Astrocyte (in vitro differentiated cells and primary cell): Measurements from ENCODE around the gene ZC3H7A. TPM values are rescaled to one million over a fixed set of nuclear protein-coding genes. Genes with fewer than 3 reads are reported as not detected.
A peak's percentile ranks its signal among the peaks of the same experiment; 100 is the strongest.

ENCODE experiments used
- DNase-seq: peaks from one replicate; pipeline ENCODE4 v3.0.0-alpha.2; 2010; ENCODE audit warnings: low read depth
- FAIRE-seq: peaks from 2 replicates; lab custom pipeline; 2011; peaks lifted over from hg19 to GRCh38; lab: Jason Lieb, UNC
- H2AFZ ChIP-seq: 2 replicates; pipeline ENCODE4 v1.6.0; 2012; ENCODE audit warnings: low read depth, low read length, inconsistent platforms
- H3K27ac ChIP-seq: 2 replicates; pipeline ENCODE4 v1.5.1; 2011; ENCODE audit warnings: low read depth, low read length, inconsistent platforms
- H3K27me3 ChIP-seq: 2 replicates; pipeline ENCODE4 v1.6.0; 2011; ENCODE audit warnings: low read length, inconsistent platforms; ENCODE audit not compliant: insufficient read depth
- H3K36me3 ChIP-seq: 2 replicates; pipeline ENCODE4 v1.5.1; 2011; ENCODE audit warnings: low read length, inconsistent platforms; ENCODE audit not compliant: insufficient read depth
- H3K4me1 ChIP-seq: 2 replicates; pipeline ENCODE4 v1.5.1; 2011; ENCODE audit warnings: low read length, inconsistent platforms; ENCODE audit not compliant: insufficient read depth
- H3K4me2 ChIP-seq: 2 replicates; pipeline ENCODE4 v1.6.0; 2012; ENCODE audit warnings: low read length, inconsistent platforms
- H3K4me3 ChIP-seq: 2 replicates; pipeline ENCODE4 v1.5.1; 2011; ENCODE audit warnings: low read depth, mild to moderate bottlenecking, low read length, inconsistent platforms; ENCODE audit not compliant: insufficient read depth
- H3K79me2 ChIP-seq: 2 replicates; pipeline ENCODE4 v1.6.0; 2012; ENCODE audit warnings: mild to moderate bottlenecking, low read length, inconsistent platforms; ENCODE audit not compliant: insufficient read depth
- H3K9ac ChIP-seq: 2 replicates; pipeline ENCODE4 v1.6.0; 2012; ENCODE audit warnings: mild to moderate bottlenecking, low read length, inconsistent platforms
- H3K9me3 ChIP-seq: 2 replicates; pipeline ENCODE4 v1.5.1; 2012; ENCODE audit warnings: low read depth, mild to moderate bottlenecking, low read length, inconsistent platforms; ENCODE audit not compliant: insufficient read depth
- H4K20me1 ChIP-seq: 2 replicates; pipeline ENCODE4 v1.6.0; 2012; ENCODE audit warnings: low read length, inconsistent platforms; ENCODE audit not compliant: insufficient read depth
- H3K27ac Mint-ChIP-seq: one replicate; pipeline ENCODE4 v1.8.0; 2021; ENCODE audit warnings: mild to moderate bottlenecking, mixed read lengths; ENCODE audit not compliant: unreplicated experiment
- H3K27me3 Mint-ChIP-seq: one replicate; pipeline ENCODE4 v1.8.0; 2021; ENCODE audit warnings: low read depth, mixed read lengths; ENCODE audit not compliant: unreplicated experiment
- H3K36me3 Mint-ChIP-seq: one replicate; pipeline ENCODE4 v1.8.0; 2021; ENCODE audit warnings: low read depth, mixed read lengths; ENCODE audit not compliant: unreplicated experiment
- H3K4me1 Mint-ChIP-seq: one replicate; pipeline ENCODE4 v1.8.0; 2021; ENCODE audit warnings: low read depth, mixed read lengths; ENCODE audit not compliant: unreplicated experiment
- H3K4me3 Mint-ChIP-seq: one replicate; pipeline ENCODE4 v1.8.0; 2021; ENCODE audit warnings: mild to moderate bottlenecking, moderate library complexity, mixed read lengths; ENCODE audit not compliant: unreplicated experiment
- H3K9me3 Mint-ChIP-seq: one replicate; pipeline ENCODE4 v1.8.0; 2021; ENCODE audit warnings: mild to moderate bottlenecking, mixed read lengths; ENCODE audit not compliant: unreplicated experiment
- CTCF ChIP-seq: IDR thresholded peaks from 2 replicates; pipeline ENCODE4 v1.5.1; 2011; ENCODE audit warnings: low read depth, mild to moderate bottlenecking, inconsistent platforms, low read length, moderate library complexity; ENCODE audit not compliant: insufficient read depth
- EZH2 ChIP-seq: IDR thresholded peaks from 2 replicates; pipeline ENCODE4 v1.6.1; 2012; ENCODE audit warnings: mild to moderate bottlenecking, low read length, inconsistent platforms; ENCODE audit not compliant: insufficient read depth
- total RNA-seq: library from RNA; stranded (reverse); gene quantifications from 2 replicates; pipeline ENCODE4 v1.2.1, GENCODE V29; 2021

ZC3H7A gene
- total RNA-seq, 1 donor from 2014 or later, result 68.7 TPM

GRCh38 chr16:11799509-11800381 is 2.7 kb upstream of the ZC3H7A start:
- no peaks in the 10 kb centered on the region for H3K27me3 ChIP-seq
- TF ChIP-seq EZH2 (no peak), CTCF (no peak)
- H3K4me3 Mint-ChIP-seq, result peak overlapping the region; percentile 99
- H3K9me3 Mint-ChIP-seq, result no peaks in the 10 kb centered on the region
- H3K4me2 ChIP-seq, result peak overlapping the region; percentile 95
- H3K9me3 ChIP-seq, result no peaks in the 10 kb centered on the region
- H3K4me1 ChIP-seq, result peaks cover 31% of the 10 kb centered on the region
- no peak overlapping the region for H2AFZ ChIP-seq
- H4K20me1 ChIP-seq, result peaks cover 16% of the 10 kb centered on the region
- H3K27me3 Mint-ChIP-seq, result no peaks in the 10 kb centered on the region
- DNase-seq (no peak), FAIRE-seq (no peak)
- no peaks in the 10 kb centered on the region for H3K36me3 ChIP-seq
- no peak overlapping the region for H3K27ac ChIP-seq
- no peak overlapping the region for H3K9ac ChIP-seq
- no peak overlapping the region for H3K4me3 ChIP-seq
- H3K36me3 Mint-ChIP-seq, result peaks cover 9% of the 10 kb centered on the region
- H3K79me2 ChIP-seq, result peaks cover 51% of the 10 kb centered on the region
- peak overlapping the region; percentile 58 for H3K27ac Mint-ChIP-seq
- peaks cover 35% of the 10 kb centered on the region for H3K4me1 Mint-ChIP-seq

GRCh38 chr16:11799017-11799381 is 1.9 kb upstream of the ZC3H7A start:
- Histone ChIP-seq H3K4me1 (peaks cover 31% of the 10 kb centered on the region), H2AFZ (no peak overlapping the region), H3K4me3 (no peak overlapping the region), H3K27ac (no peak overlapping the region), H3K9ac (peak overlapping the region; percentile 92), H3K27me3 (no peaks in the 10 kb centered on the region), H3K79me2 (peaks cover 58% of the 10 kb centered on the region), H4K20me1 (peaks cover 22% of the 10 kb centered on the region), H3K36me3 (no peaks in the 10 kb centered on the region), H3K9me3 (no peaks in the 10 kb centered on the region), H3K4me2 (peak overlapping the region; percentile 95)
- H3K27ac Mint-ChIP-seq, result no peak overlapping the region
- H3K36me3 Mint-ChIP-seq, result peaks cover 12% of the 10 kb centered on the region
- H3K9me3 Mint-ChIP-seq, result no peaks in the 10 kb centered on the region
- peaks cover 42% of the 10 kb centered on the region for H3K4me1 Mint-ChIP-seq
- no peak for DNase-seq
- TF ChIP-seq CTCF (no peak), EZH2 (no peak)
- peak overlapping the region; percentile 99 for H3K4me3 Mint-ChIP-seq
- no peaks in the 10 kb centered on the region for H3K27me3 Mint-ChIP-seq
- FAIRE-seq, result no peak

- peak overlapping the region; percentile 94 for H3K27ac ChIP-seq
- Mint-ChIP-seq H3K36me3 (peaks cover 16% of the 10 kb centered on the region), H3K27me3 (no peaks in the 10 kb centered on the region), H3K4me3 (peak overlapping the region; percentile 99), H3K27ac (peak overlapping the region; percentile 97), H3K9me3 (no peaks in the 10 kb centered on the region), H3K4me1 (peaks cover 48% of the 10 kb centered on the region)
- peak overlapping the region; percentile 68 for H3K4me3 ChIP-seq
- TF ChIP-seq CTCF (no peak), EZH2 (no peak)
- H3K4me2 ChIP-seq, result peak overlapping the region; percentile 95
- H3K27me3 ChIP-seq, result no peaks in the 10 kb centered on the region
- FAIRE-seq (no peak), DNase-seq (no peak)
- H3K79me2 ChIP-seq, result peaks cover 69% of the 10 kb centered on the region
- H3K9ac ChIP-seq, result peak overlapping the region; percentile 92
- no peaks in the 10 kb centered on the region for H3K9me3 ChIP-seq
- peaks cover 31% of the 10 kb centered on the region for H4K20me1 ChIP-seq
- H3K36me3 ChIP-seq, result no peaks in the 10 kb centered on the region
- H3K4me1 ChIP-seq, result peaks cover 31% of the 10 kb centered on the region
- peak overlapping the region; percentile 79 for H2AFZ ChIP-seq
Observed at GRCh38 chr16:11797957-11798299, 870 bp upstream of the ZC3H7A start.
